ENCODE results near the gene EMILIN3.

EMILIN3 gene

GRCh38 chr20:41391587-41392001, 25.0 kb upstream of the EMILIN3 start:
- DNase-seq (ENCODE audit: low read depth in 4 of 4, low spot score in 1 of 4): no peak

- no peak for DNase-seq (ENCODE audit: low read depth in 4 of 4, low spot score in 1 of 4)
Observed at GRCh38 chr20:41390889-41391288, 24.3 kb upstream of the EMILIN3 start.

GRCh38 chr20:41387444-41387851, 20.8 kb upstream of the EMILIN3 start:
- DNase-seq (ENCODE audit: low read depth in 4 of 4, low spot score in 1 of 4): no peak

GRCh38 chr20:41386502-41387427, 20.1 kb upstream of the EMILIN3 start:
- DNase-seq (ENCODE audit: low read depth in 4 of 4, low spot score in 1 of 4): no peak

DNA sequence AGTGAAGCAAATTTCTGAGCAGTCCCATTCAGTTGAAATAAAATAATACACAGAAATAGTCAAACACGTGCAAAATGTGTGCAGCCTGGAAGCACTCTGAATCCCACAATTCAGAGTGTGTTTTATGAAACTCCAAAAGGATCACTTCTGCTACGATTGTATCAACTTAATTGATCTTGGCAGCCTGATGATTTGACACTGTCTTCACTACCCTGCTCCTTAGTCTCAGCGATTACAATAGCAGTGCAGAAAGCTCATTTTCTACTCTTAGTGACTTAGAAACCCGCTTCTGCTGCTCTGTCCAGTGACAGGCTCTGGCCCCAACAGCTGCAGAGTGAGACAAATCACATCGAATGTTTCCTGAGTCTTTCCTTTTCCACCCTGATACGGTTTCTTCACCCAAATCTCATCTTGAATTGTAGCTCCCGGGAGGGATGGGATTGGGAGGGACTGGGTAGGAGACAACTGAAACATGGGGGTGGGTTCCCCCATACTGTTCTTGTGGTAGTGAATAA, 16.2 kb upstream of the EMILIN3 start:
- DNase-seq (ENCODE audit: low read depth in 4 of 4, low spot score in 1 of 4): no peak

GRCh38 chr20:41380551-41381193, 14.1 kb upstream of the EMILIN3 start:
- no peak for DNase-seq (ENCODE audit: low read depth in 4 of 4, low spot score in 1 of 4)

DNA sequence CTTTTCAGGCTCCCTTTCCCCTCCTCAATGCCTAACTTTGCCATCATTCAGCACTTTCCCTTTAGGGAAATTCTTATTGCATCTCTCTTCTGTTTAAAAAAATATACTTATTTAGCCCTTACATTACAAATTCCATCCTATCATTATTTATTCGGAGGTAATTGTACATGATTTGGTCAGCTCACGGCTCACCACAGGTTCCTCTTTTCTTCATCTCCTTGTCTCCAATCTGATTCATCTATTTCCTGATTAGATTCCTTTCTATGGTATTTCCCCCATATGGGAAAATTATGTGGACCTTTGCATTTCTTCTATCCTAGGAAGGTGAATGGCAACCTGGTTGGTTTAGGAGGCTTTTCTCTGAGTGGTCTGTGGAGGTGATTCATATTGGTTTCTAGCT, 12.9 kb upstream of the EMILIN3 start:
- no peak for DNase-seq (ENCODE audit: low read depth in 4 of 4, low spot score in 1 of 4)

- no peak for DNase-seq (ENCODE audit: low read depth in 4 of 4, low spot score in 1 of 4)
Observed at GRCh38 chr20:41377275-41377674, 10.7 kb upstream of the EMILIN3 start.

- DNase-seq (ENCODE audit: low read depth in 4 of 4, low spot score in 1 of 4): no peak
Observed at GRCh38 chr20:41376349-41376748, 9.7 kb upstream of the EMILIN3 start.

DNA sequence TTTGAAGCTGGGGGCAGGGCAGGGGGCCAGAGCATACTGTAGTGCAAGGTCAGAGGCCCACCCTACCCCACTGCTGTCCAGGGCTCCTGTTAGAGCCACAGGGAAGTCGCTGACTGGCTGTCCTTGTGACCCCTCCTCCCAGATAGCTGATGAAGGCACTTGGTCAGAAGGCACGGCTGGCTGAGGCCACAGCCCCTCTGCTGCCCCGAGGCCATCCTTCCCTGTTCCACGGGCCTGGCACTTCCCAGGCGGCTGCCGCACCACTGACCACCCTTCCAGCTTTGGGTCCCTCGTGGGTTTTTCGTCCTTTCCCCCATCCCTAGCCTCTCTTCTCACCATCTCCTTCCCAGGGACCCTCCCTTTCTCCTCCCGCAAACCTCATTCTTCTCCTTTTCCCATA, 9.2 kb upstream of the EMILIN3 start:
- no peak for DNase-seq (ENCODE audit: low read depth in 4 of 4, low spot score in 1 of 4)

- no peak for DNase-seq (ENCODE audit: low read depth in 4 of 4, low spot score in 1 of 4)
Observed at GRCh38 chr20:41373931-41374920, 7.6 kb upstream of the EMILIN3 start.

- DNase-seq (ENCODE audit: low read depth in 4 of 4, low spot score in 1 of 4): no peak
Observed at GRCh38 chr20:41373251-41373783, 6.7 kb upstream of the EMILIN3 start.

DNA sequence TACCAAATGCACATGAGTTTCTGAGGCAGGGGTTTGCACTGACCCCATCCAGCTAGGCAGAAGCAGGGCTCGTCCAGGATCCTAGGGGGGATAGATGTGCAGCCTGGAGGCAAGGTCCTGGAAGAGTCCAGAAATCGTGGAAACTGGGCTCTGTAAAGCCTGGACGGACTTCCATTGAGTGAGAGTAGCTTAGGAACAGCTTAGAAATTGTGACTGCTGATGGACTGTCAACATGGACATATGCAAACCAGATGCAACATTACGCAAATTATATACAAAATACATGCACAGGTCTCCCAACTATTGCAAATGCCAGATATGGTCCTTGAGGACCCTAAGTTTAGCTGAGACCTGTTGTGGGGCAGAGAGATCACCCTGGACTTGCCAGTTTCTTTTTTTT, 4.8 kb upstream of the EMILIN3 start:
- no peak for DNase-seq (ENCODE audit: low read depth in 4 of 4, low spot score in 1 of 4)

DNA sequence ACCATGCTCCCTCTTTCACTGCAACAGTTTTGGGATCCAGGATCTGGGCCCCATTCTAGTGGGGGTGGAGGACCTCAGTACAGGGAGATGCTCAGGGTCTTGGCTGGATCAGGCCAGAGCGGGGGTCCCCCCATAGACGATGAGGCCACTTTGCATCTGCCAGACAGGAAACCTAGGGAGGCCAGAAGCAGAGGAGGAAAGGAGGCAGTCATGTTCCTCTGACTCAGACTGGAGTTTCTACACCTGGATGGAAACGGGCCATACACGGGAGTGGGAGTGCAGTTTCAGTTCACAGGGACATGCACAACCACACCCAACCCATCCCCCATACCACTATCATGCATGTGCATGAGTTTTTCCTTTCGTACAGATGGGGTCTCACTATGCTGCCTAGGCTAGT, 3.6 kb upstream of the EMILIN3 start:
- no peak for DNase-seq (ENCODE audit: low read depth in 4 of 4, low spot score in 1 of 4)

- no peak for DNase-seq (ENCODE audit: low read depth in 4 of 4, low spot score in 1 of 4)
Observed at GRCh38 chr20:41369673-41370072, 3.1 kb upstream of the EMILIN3 start.

DNA sequence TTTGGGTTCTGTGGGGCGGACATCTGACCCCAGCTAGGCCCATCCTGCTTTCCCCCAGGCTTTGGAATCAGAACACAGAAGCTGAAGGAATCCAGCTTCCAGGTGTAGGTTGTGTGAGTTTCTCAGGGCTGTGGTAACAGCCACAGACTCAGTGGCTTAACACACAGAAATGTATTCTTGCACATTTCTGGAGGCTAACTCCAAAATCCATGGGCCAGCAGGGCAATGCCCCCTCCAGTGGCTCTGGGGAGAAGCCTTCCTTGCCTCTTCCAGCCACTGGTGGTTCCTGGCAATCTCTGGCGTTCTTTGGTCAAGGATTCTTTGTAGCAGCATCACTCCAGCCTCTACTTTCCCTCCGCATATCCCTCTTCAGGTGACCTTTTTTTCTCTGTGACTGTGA, 1.3 kb upstream of the EMILIN3 start:
- no peak for DNase-seq (ENCODE audit: low read depth in 4 of 4, low spot score in 1 of 4)

- DNase-seq (ENCODE audit: low read depth in 4 of 4, low spot score in 1 of 4): no peak
Observed at GRCh38 chr20:41367393-41367695, 726 bp upstream of the EMILIN3 start.

GRCh38 chr20:41365777-41366545, 657 bp downstream of the EMILIN3 start:
- DNase-seq (ENCODE audit: low read depth in 4 of 4, low spot score in 1 of 4): no peak

DNA sequence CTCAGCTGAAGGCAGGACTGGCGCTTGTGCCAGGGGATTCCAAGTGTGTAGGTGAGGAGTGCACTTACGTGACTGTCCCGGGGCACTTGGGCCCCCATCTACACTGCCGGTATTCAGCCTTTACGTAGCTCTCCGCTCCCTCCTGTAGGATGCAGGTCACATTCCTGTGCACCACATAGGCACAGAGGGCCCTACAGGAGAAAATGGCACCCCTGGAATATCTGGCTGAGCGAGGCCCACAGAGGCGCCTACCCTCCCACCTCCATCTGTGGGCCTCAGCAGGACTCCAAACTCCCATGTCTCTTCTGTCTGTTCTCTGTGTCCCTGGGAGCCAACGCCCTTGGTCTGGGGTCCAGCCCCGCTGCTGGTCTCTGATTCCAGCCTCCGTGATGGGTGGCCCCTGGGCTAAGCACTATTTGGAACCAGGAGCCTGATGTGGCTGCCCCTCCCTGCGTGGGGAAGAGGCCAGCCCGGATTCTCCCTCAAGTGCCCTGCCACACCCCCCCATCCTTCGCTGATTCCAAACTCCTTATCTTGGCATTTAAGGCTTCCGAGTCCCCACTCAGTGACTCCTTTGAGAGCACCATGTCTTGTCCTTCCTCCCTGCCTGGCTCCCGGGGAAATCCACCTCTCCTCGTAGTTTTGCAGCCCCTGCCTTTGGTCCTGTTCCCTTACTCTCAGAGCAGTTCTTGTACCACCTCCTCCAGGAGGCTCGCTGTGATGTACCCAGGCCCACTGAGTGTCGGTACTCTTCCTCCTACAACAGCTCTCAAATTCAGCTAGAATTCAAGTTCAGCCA, 1.5 kb downstream of the EMILIN3 start:
- DNase-seq (ENCODE audit: low read depth in 4 of 4, low spot score in 1 of 4): no peak
